GDM1 (cell line): ENCODE measurements around the gene NUP98.
"Not testable (repeated sequence)": the region's sequence is repeated elsewhere in the genome, so short reads cannot be mapped to it uniquely, and the experiment has no call there.

Experiments used
- DNase-seq: peaks from one replicate; lab custom pipeline; 2025; lab: John Stamatoyannopoulos, UW

Gene NUP98

GRCh38 chr11:3669742-3670183, 127.6 kb downstream of the NUP98 start:
- DNase-seq, result no peak

GRCh38 chr11:3669128-3669527, 128.2 kb downstream of the NUP98 start:
- DNase-seq, result no peak

DNA sequence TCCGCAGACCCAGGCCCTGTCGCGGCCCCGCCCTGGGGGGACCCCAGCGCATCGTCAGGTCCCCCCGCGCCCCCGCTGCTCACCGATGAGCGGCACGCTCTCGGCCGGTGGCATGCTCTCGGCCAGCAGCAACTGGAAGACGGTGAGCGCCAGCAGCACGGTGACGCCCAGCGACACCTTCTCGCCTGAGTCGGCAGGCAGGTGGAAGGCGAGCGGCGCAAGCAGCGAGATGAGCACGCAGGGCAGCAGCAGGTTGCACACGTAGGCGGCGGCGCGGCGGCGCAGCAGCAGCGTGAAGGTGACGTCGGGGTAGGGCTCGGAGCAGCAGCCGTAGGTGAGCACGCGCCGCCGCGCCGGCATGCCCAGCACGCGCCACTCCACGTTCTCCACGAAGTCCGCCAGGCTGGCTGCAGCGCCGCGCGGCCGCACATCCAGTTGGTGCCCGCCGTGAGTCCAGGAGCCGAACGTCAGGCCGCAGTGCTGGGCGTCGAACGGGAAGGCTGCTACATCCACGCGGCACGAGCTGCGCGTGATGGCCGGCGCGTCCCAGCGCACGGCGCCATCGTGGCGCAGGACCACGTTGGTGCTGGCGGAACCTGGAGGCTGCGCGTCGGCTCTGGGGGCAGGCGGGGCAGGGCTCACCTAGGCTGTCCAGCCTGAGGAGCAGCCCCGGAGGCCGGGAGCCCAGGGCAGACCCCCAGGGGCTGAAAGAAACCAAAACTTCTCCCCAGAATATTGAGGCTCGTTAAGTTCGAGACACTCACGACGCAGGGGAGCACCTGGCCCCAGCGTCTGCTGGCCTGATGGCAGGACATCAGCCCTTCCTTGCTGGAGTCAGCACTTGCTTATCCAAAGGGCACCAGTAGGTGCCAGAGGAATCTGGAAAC, 130.0 kb downstream of the NUP98 start:
- DNase-seq, result no peak

DNA sequence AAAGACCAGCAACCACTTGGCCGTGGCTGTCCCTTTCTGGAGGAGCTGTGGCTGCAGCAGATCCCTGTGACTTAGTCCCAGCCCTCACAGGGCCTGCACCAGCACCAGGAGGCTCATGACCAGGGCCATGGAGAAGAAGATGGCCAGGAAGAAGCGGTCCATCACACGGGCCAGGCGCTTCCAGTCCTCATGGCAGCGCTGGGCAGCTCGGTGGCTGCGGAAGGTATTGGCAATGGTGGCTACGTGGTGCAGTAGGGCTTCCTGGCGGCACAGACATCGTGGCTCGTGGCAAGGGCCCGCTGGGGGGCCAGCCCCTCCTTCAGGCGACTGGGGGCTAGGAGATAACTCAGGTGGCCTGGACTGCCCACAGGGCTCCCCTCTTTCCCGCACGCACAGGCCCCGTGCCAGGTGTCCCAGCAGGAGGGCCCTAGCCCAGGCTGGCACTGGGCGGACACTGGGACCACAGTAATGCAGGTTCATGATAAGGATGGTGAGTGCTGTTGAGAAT, 131.3 kb downstream of the NUP98 start:
- no peak for DNase-seq

DNA sequence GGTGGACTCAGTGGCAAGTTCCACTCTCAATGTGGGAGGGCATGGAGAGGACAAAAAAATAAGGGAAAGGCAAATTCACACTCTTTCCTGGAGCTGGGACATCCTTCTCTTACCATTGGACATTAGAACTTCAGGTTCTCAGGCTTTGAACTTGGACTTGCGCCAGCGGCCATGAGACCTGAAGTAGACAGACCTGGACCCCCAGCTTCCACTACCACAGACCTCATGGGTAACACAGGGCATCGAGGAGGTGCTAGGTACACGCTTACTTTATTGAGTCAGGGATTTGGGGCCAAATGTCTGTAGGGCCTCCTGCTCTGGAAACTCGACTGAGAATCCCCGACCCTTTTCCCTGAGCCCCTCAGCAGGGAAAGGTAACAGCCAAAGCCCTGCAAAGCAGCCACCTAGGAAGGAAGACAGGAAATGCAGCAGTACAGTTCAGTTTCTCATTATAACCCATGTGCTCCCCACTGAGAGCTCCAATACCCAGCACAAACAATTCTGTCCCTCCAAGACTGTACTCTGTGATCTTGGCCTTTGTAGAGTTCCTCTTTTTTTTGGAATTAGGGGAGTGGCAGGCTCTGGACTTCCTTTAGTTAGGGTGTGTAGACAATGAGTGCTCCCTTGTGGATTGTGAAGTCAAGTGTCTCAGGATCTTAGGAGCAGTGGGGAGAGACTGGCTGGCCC, 131.9 kb downstream of the NUP98 start:
- peak; percentile 43 for DNase-seq

GRCh38 chr11:3664032-3664630, 133.2 kb downstream of the NUP98 start:
- DNase-seq, result no peak

DNA sequence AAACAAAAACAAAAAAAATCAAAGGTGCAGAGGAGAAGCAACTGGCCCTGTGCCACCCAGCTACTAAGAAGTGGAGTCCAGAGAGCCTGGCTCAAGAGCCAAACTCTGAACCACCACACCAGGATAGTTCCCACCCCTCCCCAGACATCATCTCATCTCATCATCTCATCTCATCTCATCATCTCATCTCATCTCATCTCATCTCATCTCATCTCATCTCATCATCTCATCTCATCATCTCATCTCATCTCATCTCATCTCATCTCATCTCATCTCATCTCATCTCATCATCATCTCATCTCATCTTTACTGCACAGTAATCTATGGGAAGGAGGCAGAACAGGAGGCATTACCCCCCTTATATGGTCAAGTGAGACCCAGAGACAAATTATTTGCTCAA, 134.5 kb downstream of the NUP98 start:
- no peak for DNase-seq

- DNase-seq, result no peak
Observed at GRCh38 chr11:3660960-3661359, 136.4 kb downstream of the NUP98 start.

- DNase-seq, result no peak
Observed at GRCh38 chr11:3659595-3660515, 137.5 kb downstream of the NUP98 start.

- no peak for DNase-seq
Observed at GRCh38 chr11:3658252-3658651, 139.1 kb downstream of the NUP98 start.

- DNase-seq, result not testable (repeated sequence)
Observed at GRCh38 chr11:3657331-3657730, 140.0 kb downstream of the NUP98 start.

DNA sequence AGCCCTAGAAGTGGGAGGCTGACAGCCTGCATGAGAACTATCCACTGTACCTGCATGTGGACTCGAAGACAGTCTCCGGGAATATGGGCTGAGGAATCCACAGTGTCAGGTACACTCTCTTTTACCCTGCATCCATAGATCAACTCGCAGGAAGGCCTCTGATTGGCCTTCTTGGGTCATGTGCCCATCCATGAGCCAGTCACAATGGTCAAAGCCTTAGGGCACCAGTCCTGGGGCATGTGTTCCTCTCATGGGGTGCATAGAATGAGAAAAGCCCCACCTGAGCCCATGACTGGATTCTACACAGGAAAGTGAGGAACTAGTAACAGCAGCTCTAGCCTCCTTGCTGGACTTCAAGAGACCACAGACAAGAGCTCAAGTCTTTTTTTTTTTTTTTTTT, 141.8 kb downstream of the NUP98 start:
- DNase-seq, result no peak

DNA sequence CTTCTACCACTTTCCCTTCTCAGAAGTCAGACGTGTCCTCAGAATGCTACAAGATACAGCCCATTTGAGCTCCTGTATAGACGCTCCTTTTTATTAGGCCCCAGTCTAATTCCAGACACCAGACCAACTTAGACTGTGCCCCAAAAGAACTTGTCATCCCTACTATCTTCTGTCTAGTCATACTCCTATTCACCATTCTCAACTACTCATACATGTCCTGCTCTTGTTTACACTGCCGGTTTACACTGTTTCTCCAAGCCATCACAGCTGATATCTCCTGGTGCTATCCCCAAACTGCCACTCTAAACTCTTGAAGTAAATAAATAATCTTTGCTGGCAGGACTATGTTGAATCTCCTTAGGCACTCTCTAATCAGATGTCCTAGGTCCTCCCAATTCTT, 144.8 kb downstream of the NUP98 start:
- DNase-seq, result not testable (repeated sequence)

DNA sequence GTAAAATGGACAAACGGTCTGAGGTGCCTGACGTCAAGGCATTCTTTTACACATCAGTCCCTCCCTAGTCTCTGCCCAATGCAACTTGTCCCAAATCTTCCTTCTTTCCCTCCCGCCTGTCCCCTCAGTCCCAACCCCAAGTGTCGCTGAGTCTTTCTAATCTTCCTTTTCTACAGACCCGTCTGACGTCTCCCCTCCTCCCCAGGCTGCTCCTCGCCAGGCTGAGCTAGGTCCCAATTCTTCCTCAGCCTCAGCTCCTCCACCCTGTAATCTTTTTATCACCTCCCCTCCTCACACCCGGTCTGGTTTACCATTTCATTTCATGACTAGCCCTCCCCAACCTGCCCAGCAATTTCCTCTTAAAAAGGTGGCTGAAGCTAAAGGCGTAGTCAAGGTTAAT, 148.0 kb downstream of the NUP98 start:
- not testable (repeated sequence) for DNase-seq

DNA sequence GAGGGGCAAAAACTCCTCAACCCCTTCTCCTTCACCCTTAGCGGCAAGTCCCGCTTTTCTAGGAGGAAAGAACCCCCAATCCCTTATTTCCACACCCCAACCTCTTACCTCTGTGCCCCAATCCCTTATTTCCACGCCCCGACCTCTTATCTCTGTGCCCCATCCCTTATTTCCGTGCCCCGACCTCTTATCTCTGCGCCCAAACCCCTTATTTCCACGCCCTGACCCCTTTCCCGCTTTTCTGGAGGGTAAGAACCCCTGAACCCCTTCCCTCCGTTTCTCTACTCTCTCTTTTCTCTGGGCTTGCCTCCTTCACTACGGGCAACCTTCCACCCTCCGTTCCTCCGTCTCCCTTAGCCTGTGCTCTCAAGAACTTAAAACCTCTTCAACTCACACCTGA, 148.5 kb downstream of the NUP98 start:
- not testable (repeated sequence) for DNase-seq

- no peak for DNase-seq
Observed at GRCh38 chr11:3645552-3645951, 151.8 kb downstream of the NUP98 start.

GRCh38 chr11:3644817-3645235, 152.5 kb downstream of the NUP98 start, which contains the start of gene ART1:
Gene ART1 (plus strand): TSS chr11:3645128. CDS start chr11:3659214, 14,086 bp downstream.
- DNase-seq, result no peak

- not testable (repeated sequence) for DNase-seq
Observed at GRCh38 chr11:3643102-3643546, 154.2 kb downstream of the NUP98 start.

DNA sequence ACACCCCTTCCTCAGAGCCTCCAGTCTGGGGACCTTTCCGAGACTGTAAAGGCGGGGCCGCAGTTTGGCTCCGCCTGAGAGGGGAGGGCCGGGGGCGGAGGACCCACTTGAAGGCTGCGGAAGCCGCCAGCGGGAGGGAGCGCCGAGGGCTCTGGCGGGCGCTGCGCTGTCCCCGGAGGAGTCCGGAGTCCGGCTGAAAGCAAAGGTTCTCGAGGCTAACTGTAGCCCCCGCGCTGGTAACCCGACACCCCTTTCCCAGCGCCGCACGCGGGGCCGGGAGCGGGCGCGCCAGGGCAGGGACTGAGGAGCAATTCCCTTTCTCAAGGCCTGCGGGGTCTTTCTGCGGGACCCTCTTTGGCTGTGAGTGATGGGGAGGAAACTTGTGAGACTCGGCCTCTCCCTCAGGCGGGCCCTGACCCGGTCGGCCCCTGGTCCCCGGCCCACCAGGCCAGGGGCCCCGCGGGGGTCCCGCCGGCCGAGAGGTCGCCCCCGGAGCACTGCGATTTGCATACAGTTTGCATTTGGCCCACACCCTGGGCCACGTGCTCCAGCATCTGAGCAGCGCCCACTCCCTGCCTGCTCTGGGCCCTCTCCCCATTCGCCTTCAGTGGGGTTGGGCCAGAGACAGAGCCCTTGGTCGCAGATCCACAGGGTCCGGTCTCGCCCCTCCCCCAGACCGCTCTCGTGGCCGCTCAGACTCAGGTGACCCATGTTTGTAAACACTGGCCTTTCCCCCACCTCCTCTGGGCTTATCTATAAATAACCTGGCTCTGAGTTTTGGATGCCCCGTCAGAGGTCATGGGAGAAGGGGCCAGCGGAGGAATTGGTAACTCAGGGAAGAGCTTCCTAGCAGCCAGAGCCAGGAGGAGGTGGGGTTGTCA, 155.0 kb downstream of the NUP98 start:
- no peak for DNase-seq

- no peak for DNase-seq
Observed at GRCh38 chr11:3641701-3642070, 155.7 kb downstream of the NUP98 start, which contains the start of gene ART5. Gene ART5 (minus strand): TSS chr11:3641992. CDS start chr11:3641862, 130 bp downstream.
